ENCODE measurements around the gene MFRP. TPM values are rescaled to one million over a fixed set of nuclear protein-coding genes. Genes with fewer than 3 reads are reported as not detected.

The MFRP gene
- total RNA-seq, 1 donor: not detected

- no peak for DNase-seq (ENCODE audit: low read depth in 2 of 3, low spot score in 2 of 3)
Measured at GRCh38 chr11:119338965-119339588, 7.4 kb downstream of the MFRP start.

- peak; percentile 58 to 79 (median 62) for DNase-seq (ENCODE audit: low read depth in 2 of 3, low spot score in 2 of 3)
Measured at GRCh38 chr11:119338318-119338890, 8.1 kb downstream of the MFRP start.

- no peak for DNase-seq (ENCODE audit: low read depth in 2 of 3, low spot score in 2 of 3)
Measured at GRCh38 chr11:119337581-119338317, 8.8 kb downstream of the MFRP start.

GRCh38 chr11:119336744-119337469 is 9.6 kb downstream of the MFRP start:
- DNase-seq (ENCODE audit: low read depth in 2 of 3, low spot score in 2 of 3): no peak

- DNase-seq (ENCODE audit: low read depth in 2 of 3, low spot score in 2 of 3): no peak
Measured at GRCh38 chr11:119335655-119336543, 10.6 kb downstream of the MFRP start.

- no peak for DNase-seq (ENCODE audit: low read depth in 2 of 3, low spot score in 2 of 3)
Measured at GRCh38 chr11:119335091-119335654, 11.3 kb downstream of the MFRP start.

- peak; percentile 87 to 99 (median 96) for DNase-seq (ENCODE audit: low read depth in 2 of 3, low spot score in 2 of 3)
Measured at GRCh38 chr11:119334174-119334930, 12.2 kb downstream of the MFRP start, which contains the start of gene RNF26. Gene RNF26, plus strand, starts transcription at chr11:119334527. Its CDS starts 596 bp downstream, at chr11:119335123.

GRCh38 chr11:119332111-119332765 is 14.3 kb downstream of the MFRP start:
- no peak for DNase-seq (ENCODE audit: low read depth in 2 of 3, low spot score in 2 of 3)

- DNase-seq (ENCODE audit: low read depth in 2 of 3, low spot score in 2 of 3): no peak
Measured at GRCh38 chr11:119330237-119330636, 16.3 kb downstream of the MFRP start.

GRCh38 chr11:119329320-119329719 is 17.2 kb downstream of the MFRP start:
- no peak for DNase-seq (ENCODE audit: low read depth in 2 of 3, low spot score in 2 of 3)

GRCh38 chr11:119324189-119324588 is 22.3 kb downstream of the MFRP start:
- DNase-seq (ENCODE audit: low read depth in 2 of 3, low spot score in 2 of 3): no peak

- DNase-seq (ENCODE audit: low read depth in 2 of 3, low spot score in 2 of 3): peak; percentile 56 to 83 (median 57)
Measured at GRCh38 chr11:119323532-119324033, 22.9 kb downstream of the MFRP start.

- no peak for DNase-seq (ENCODE audit: low read depth in 2 of 3, low spot score in 2 of 3)
Measured at GRCh38 chr11:119322921-119323531, 23.5 kb downstream of the MFRP start.

- no peak for DNase-seq (ENCODE audit: low read depth in 2 of 3, low spot score in 2 of 3)
Measured at GRCh38 chr11:119322360-119322739, 24.2 kb downstream of the MFRP start.

GRCh38 chr11:119320776-119321524 is 25.6 kb downstream of the MFRP start:
- peak; percentile 38 to 44 (median 43) for DNase-seq (ENCODE audit: low read depth in 2 of 3, low spot score in 2 of 3)

GRCh38 chr11:119320240-119320775 is 26.2 kb downstream of the MFRP start:
- no peak for DNase-seq (ENCODE audit: low read depth in 2 of 3, low spot score in 2 of 3)

GRCh38 chr11:119319700-119320239 is 26.7 kb downstream of the MFRP start:
- DNase-seq (ENCODE audit: low read depth in 2 of 3, low spot score in 2 of 3): no peak
